Tongue (tissue), 2 donors: ENCODE data around the gene OXCT2. TPM values are rescaled to one million over a fixed set of nuclear protein-coding genes. Genes with fewer than 3 reads are reported as not detected.

Source experiments
- DNase-seq: peaks from one replicate; pipeline ENCODE4 v3.0.0-alpha.2; 2015
- total RNA-seq: library from RNA; depleted of rRNA; stranded (reverse); fragments of >200 nt; gene quantifications from one replicate; pipeline ENCODE4 v1.2.3, GENCODE V29; 2014

The OXCT2 gene
- total RNA-seq, 1 donor from 2014 or later: 0.51 TPM

GRCh38 chr1:39762550-39763540, 8.3 kb downstream of the OXCT2 start:
- no peak for DNase-seq

DNA sequence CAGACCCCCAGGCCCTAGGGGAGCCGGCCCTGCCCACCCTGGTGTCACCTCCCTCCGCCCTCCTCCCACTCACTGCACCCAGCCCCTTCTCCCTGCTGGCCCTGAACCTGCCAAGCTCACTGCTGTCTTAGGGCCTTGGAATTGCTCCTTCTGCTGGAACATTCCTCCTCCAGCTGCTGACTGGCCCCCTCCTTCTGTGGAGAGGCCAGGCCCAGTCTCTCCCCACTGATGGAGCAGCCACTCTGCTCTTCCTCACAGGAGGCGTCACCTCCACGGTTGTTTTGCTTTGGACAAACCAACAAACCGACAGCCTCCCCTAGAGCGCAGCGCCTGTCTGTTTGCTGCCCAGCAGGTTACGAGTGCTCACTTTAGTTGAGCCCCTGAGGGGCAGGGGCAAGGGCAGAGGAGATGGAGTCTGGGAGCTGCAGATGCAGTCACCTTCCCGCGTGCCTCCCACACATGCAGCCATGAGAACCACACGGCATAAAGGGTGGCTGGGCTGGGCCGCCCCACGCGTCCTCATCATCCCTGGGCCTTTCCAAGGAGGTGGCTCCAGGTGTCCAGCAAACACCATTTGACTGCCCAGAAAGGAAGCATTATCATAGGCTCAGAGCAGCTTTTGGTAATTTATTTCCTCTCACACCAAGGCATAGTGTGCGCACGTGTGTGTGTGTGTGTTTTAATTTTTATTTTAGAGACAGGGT, 9.4 kb downstream of the OXCT2 start:
- DNase-seq: no peak

GRCh38 chr1:39761016-39761415, 10.1 kb downstream of the OXCT2 start:
- no peak for DNase-seq

- DNase-seq: no peak
Measured at GRCh38 chr1:39760074-39761008, 10.8 kb downstream of the OXCT2 start.

DNA sequence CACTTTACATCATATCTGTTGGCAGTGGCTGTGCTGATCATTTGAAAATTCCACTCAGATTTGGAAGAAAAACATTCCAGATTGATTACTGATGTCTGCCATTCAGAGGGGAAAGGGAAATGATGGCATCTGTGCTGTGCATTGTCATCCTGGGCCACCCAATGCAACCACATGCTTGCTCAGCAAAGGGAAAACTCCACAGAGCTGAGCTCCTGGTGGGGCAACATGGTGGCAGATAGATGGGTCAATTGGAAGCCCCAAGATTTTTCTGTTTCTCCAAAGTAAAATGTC, 11.8 kb downstream of the OXCT2 start:
- DNase-seq: no peak

GRCh38 chr1:39758556-39759435, 12.4 kb downstream of the OXCT2 start:
- DNase-seq: no peak

GRCh38 chr1:39757501-39757900, 13.6 kb downstream of the OXCT2 start:
- DNase-seq: no peak

DNA sequence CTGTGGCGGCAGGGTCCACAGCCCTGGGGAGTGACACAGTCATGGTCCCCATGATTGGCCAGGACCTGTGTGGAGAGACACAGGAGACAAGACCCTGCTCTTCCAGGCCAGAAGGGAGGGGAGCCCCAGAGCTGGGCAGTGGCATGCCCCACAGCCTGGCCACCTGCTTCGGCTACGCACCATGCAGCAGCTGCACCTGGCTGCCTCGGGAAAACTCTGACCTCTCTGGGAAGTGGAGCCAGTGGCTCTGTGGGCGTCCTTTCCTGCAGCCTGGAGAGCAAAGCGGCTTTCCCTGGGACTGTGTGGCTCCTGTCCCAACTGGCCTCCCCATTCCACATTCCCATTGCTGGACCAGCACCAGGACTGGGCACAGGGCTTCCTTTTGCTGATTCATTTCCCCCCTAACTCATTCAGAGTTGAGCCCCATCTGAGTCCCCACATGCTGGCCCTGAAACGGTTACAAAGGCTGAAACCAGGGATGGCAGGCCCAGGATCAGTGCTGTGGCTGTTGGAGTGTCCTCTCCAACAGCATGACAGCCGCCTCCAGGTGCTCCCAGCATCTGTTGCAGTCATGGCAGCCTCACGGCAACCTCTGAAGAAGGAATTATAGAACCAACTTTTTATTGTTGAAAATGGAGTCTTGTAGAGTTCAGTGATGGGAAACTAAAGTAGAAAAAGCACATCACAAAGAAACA, 15.0 kb downstream of the OXCT2 start:
- DNase-seq: no peak

DNA sequence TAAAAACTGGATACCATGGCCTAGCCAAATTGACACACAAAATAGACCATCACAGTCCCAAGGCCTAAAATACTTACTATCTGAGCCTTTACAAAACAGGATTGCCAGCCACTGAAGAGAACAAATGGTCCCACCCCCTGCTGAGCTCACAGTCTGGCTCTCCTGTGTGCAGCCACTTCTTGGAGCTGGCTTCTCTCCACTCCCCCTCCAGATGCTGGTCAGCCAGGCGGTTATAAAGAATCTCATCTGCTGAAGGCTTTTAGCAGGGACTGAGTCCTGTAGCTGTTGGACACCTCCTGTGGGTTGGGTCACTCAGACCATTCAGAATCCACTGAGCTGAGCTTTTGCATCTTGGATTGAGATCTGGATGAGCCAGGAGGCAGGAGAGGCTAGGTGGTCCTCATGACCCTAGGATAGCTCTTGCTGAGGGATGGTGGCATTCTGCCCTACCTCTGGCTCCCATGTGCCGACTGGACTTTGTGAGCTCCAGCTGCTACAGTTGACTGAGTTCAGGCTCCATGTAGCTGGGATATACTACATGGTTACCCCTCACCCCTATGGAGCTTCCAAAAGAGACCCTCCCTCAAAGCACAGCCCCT, 16.1 kb downstream of the OXCT2 start:
- no peak for DNase-seq

DNA sequence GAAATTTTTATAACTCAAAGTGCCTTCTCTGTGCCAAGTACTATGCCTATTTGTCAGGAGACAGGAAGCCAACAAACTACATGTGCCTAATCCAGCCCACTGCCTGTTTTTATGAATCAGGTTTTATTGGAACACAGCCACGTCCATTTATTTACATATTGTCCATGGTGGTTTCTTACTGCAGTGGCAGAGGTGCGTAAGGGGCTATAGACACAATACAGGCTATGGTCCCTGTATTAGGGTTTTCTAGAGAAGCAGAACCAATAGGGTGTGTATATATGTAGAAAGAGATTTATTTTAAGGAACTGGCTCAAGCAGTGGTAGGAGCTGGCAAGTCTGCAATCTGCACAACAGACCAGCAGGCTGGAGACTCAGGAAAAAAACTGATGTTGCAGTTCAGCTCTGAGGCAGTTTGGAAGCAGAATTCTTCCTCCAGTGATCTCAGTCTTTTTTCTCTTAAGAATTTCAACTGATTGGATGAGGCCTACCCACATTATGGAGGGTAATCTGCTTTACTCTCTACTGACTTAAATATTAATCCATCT, 17.1 kb downstream of the OXCT2 start:
- DNase-seq: no peak

GRCh38 chr1:39753132-39754025, 17.8 kb downstream of the OXCT2 start:
- no peak for DNase-seq

- DNase-seq: no peak
Measured at GRCh38 chr1:39752703-39753102, 18.4 kb downstream of the OXCT2 start.

GRCh38 chr1:39751595-39751994, 19.6 kb downstream of the OXCT2 start:
- no peak for DNase-seq

DNA sequence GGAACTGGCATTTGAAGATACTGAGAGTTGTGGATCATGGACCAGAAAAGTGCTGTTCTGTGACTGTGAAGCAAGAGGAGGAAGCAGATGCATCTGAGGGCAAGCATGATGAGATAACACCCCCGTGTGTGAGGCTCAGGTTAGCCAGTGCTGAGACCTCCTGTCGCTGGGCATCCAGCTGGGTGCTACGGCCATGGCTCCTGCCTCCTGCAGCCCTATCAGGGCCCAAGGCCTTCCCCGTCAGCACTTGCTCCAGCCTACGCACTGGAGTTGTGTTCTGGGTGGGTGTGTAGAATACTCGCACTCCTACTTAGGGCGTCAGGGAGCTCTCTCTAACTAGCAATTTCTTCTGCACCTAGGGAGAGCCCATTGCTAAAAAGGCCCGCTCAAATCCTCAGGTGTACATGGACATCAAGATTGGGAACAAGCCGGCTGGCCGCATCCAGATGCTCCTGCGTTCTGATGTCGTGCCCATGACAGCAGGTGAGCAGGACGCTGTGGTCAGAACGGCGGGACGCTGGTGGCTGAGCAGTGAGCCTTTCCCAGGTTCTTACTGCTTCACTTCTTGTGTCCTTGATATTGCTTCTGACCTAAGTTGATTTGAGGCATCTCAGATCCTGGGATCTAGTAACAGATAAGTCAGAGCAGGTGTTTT, 26.0 kb downstream of the OXCT2 start:
- DNase-seq: no peak

GRCh38 chr1:39738622-39739366, 32.4 kb downstream of the OXCT2 start, which contains the start of gene PPIE:
Gene PPIE, plus strand, starts transcription at chr1:39738882. Its CDS starts 19 bp downstream, at chr1:39738901.
- peak; percentile 96 for DNase-seq

- DNase-seq: peak; percentile 6
Measured at GRCh38 chr1:39737546-39738169, 33.5 kb downstream of the OXCT2 start.

GRCh38 chr1:39735731-39736130, 35.4 kb downstream of the OXCT2 start:
- no peak for DNase-seq
